ENCODE measurements around the gene RGS1. TPM values are rescaled to one million over a fixed set of nuclear protein-coding genes. Genes with fewer than 3 reads are reported as not detected.

Gene RGS1
- total and polyA plus RNA-seq, 2 experiments from 2014 or later = not detected

- TF ChIP-seq ZNF462 (CRISPR knock-in tag; IDR thresholded peaks at IDR 0.05) (no peak), EZH2 (IDR thresholded peaks at IDR 0.05; ENCODE audit: low read depth, unreplicated experiment) (no peak), CREB1 (CRISPR knock-in tag; IDR thresholded peaks at IDR 0.05; ENCODE audit: low read depth) (no peak), REST (IDR thresholded peaks at IDR 0.05; ENCODE audit: unreplicated experiment) (no peak), EZH2phosphoT487 (IDR thresholded peaks at IDR 0.05; ENCODE audit: unreplicated experiment) (no peak), STAT1 (IDR thresholded peaks at IDR 0.05; ENCODE audit: unreplicated experiment) (no peak), POLR2AphosphoS5 (IDR thresholded peaks at IDR 0.05; ENCODE audit: low read depth) (no peak)
Measured at GRCh38 chr1:192604979-192605620, 29.5 kb downstream of the RGS1 start (continued).
